Tibial nerve (tissue), 4 donors: ENCODE results near the gene ALDH6A1. TPM values are rescaled to one million over a fixed set of nuclear protein-coding genes. Genes with fewer than 3 reads are reported as not detected.

Experiments
- DNase-seq, 2 donors: peaks; one replicate each; pipeline ENCODE4 v3.0.0-alpha.2; 2019; ENCODE audit warnings: low spot score in 2 of 2
- H3K27ac ChIP-seq, 4 donors: fragments of 200-600 bp; sonication (generic) in 3 of 4; one replicate each; pipeline ENCODE4 v1.5.1; 2017 to 2019; ENCODE audit warnings: mild to moderate bottlenecking in 1 of 4
- H3K27me3 ChIP-seq, 2 donors: fragments of 200-600 bp; sonication (generic) in 1 of 2; one replicate each; pipeline versions ENCODE4 v1.5.1 to v1.6.0; 2017 to 2019
- H3K36me3 ChIP-seq, 3 donors: fragments of 200-600 bp; sonication (generic); one replicate each; pipeline ENCODE4 v1.5.1; 2018 to 2019
- H3K4me1 ChIP-seq, 4 donors: fragments of 200-600 bp; sonication (generic) in 3 of 4; one replicate each; pipeline ENCODE4 v1.5.1; 2017 to 2019
- H3K4me3 ChIP-seq, 4 donors: fragments of 200-600 bp; sonication (generic) in 3 of 4; one replicate each; pipeline ENCODE4 v1.5.1; 2017 to 2019; ENCODE audit warnings: mild to moderate bottlenecking in 1 of 4, moderate library complexity in 1 of 4
- H3K9me3 ChIP-seq, 4 donors: fragments of 200-600 bp; sonication (generic) in 3 of 4; one replicate each; pipeline ENCODE4 v1.5.1; 2017 to 2019
- CTCF ChIP-seq, 5 experiments: fragments of 200-600 bp in 3 of 5; fragments of 450-650 bp in 2 of 5; sonication (generic) in 3 of 5; IDR thresholded peaks; one replicate each; pipeline ENCODE4 v1.5.1; 2016 to 2019; ENCODE audit warnings: antibody characterized with exemption in 5 of 5, mild to moderate bottlenecking in 3 of 5, moderate library complexity in 2 of 5
- EP300 ChIP-seq, 2 donors: sonication (generic); formaldehyde crosslinking; IDR thresholded peaks; one replicate each; pipeline ENCODE4 v1.6.1; 2017; ENCODE audit warnings: antibody characterized with exemption in 2 of 2, mild to moderate bottlenecking in 1 of 2
- POLR2A ChIP-seq, 2 donors: fragments of 450-650 bp; IDR thresholded peaks; one replicate each; pipeline ENCODE4 v1.6.1; 2017; ENCODE audit warnings: antibody characterized with exemption in 2 of 2, mild to moderate bottlenecking in 2 of 2, moderate library complexity in 2 of 2
- WGBS, 2 donors: methylation state at CpG; one replicate each; pipeline ENCODE4 v1.1.5; 2018; 5-methylcytosine and 5-hydroxymethylcytosine counted together
- total RNA-seq, 4 donors: library from RNA; depleted of rRNA; stranded (reverse); fragments of >200 nt; gene quantifications; one replicate each; pipeline ENCODE4 v1.1.0, GENCODE V29; 2016

The ALDH6A1 gene
- total RNA-seq, 4 donors from 2014 or later: 40.5 to 95.7 (median 75.3) TPM

- H3K27ac ChIP-seq: peak within 1 kb of the TSS; percentile 89 to 100 (median 96)
- peak within 1 kb of the TSS; percentile 73 to 99 (median 86) for H3K4me3 ChIP-seq
- peaks cover 0 to 12% (median 0%) of the 10 kb centered on the region in 3 donors for H3K36me3 ChIP-seq
- no peaks in the 10 kb centered on the region for H3K27me3 ChIP-seq
- TF ChIP-seq CTCF (IDR thresholded peaks at IDR 0.05) (peak in 3 of 5 experiments; percentile 5 to 63 (median 43)), EP300 (IDR thresholded peaks at IDR 0.05) (peak in 1 of 2 donors; percentile 82), POLR2A (IDR thresholded peaks at IDR 0.05) (peak; percentile 88 to 90)
- DNase-seq: peak; percentile 72 to 76
- peaks cover 0 to 20% (median 6%) of the 10 kb centered on the region in 4 donors for H3K4me1 ChIP-seq
- no peaks in the 10 kb centered on the region for H3K9me3 ChIP-seq
- WGBS, 2 donors: 0% methylated on average over 46 to 60 of the region's 93 CpGs
Observed at GRCh38 chr14:74018586-74019407, 65.5 kb downstream of the ALDH6A1 start, which contains the start of the genes BBOF1 and ENTPD5. Gene BBOF1, plus strand, starts transcription at chr14:74019349. Its CDS starts 130 bp downstream, at chr14:74019479. Gene ENTPD5, minus strand, starts transcription at chr14:74019288. Its CDS starts 31,186 bp downstream, at chr14:73988102.

- Histone ChIP-seq H3K4me3 (peak overlapping the region; percentile 73 to 99 (median 86)), H3K4me1 (peaks cover 0 to 20% (median 6%) of the 10 kb centered on the region in 4 donors), H3K36me3 (peaks cover 0 to 16% (median 0%) of the 10 kb centered on the region in 3 donors), H3K9me3 (no peaks in the 10 kb centered on the region), H3K27me3 (no peaks in the 10 kb centered on the region), H3K27ac (peak overlapping the region; percentile 89 to 100 (median 96))
- no peak for DNase-seq
- 2 to 3% methylated on average over 8 of the region's 8 CpGs for WGBS, 2 donors
- TF ChIP-seq EP300 (IDR thresholded peaks at IDR 0.05): no peak
- no peak for TF ChIP-seq POLR2A (IDR thresholded peaks at IDR 0.05)
- no peak for TF ChIP-seq CTCF (IDR thresholded peaks at IDR 0.05)
Observed at GRCh38 chr14:74018174-74018585, 66.1 kb downstream of the ALDH6A1 start.

DNA sequence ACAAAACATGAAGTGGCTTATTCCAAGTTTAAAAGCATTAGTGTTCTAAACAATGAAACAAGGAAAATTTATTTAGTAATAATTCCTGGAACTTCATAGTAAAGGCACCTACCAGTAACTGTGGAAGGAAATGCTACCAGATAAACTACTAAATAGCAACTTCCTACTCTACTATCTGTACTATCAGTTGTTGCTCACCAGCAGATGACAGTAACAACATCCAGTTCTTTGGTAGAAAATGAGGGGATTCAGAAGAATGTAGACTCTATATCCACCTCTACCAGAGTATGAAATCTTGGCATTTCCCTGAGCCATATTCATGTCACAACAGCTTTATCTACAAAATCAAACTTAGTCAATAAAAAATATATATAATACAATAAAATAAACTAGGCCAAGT is 68.3 kb downstream of the ALDH6A1 start:
- no peaks in the 10 kb centered on the region for H3K9me3 ChIP-seq
- peaks cover 0 to 20% (median 6%) of the 10 kb centered on the region in 4 donors for H3K4me1 ChIP-seq
- no peak overlapping the region for H3K27ac ChIP-seq
- H3K36me3 ChIP-seq: peaks cover 0 to 36% (median 0%) of the 10 kb centered on the region in 3 donors
- H3K4me3 ChIP-seq: no peak overlapping the region
- no peak for DNase-seq
- TF ChIP-seq EP300 (IDR thresholded peaks at IDR 0.05): no peak
- TF ChIP-seq POLR2A (IDR thresholded peaks at IDR 0.05): no peak
- no peak for TF ChIP-seq CTCF (IDR thresholded peaks at IDR 0.05)
- no peaks in the 10 kb centered on the region for H3K27me3 ChIP-seq

- Histone ChIP-seq H3K36me3 (peaks cover 0 to 44% (median 0%) of the 10 kb centered on the region in 3 donors), H3K27me3 (no peaks in the 10 kb centered on the region), H3K9me3 (no peaks in the 10 kb centered on the region), H3K27ac (no peak overlapping the region), H3K4me3 (no peak overlapping the region), H3K4me1 (peaks cover 0 to 17% (median 6%) of the 10 kb centered on the region in 4 donors)
- no peak for DNase-seq
- no peak for TF ChIP-seq CTCF (IDR thresholded peaks at IDR 0.05)
- TF ChIP-seq POLR2A (IDR thresholded peaks at IDR 0.05): no peak
- WGBS, 2 donors: 78 to 82% methylated on average over 3 of the region's 3 CpGs
Observed at GRCh38 chr14:74015176-74015575, 69.1 kb downstream of the ALDH6A1 start.

GRCh38 chr14:74014299-74014698 is 70.0 kb downstream of the ALDH6A1 start:
- Histone ChIP-seq H3K27ac (no peak overlapping the region), H3K36me3 (peaks cover 0 to 53% (median 0%) of the 10 kb centered on the region in 3 donors), H3K9me3 (no peaks in the 10 kb centered on the region), H3K4me1 (peaks cover 0 to 10% (median 3%) of the 10 kb centered on the region in 4 donors), H3K4me3 (no peak overlapping the region), H3K27me3 (no peaks in the 10 kb centered on the region)
- 93 to 98% methylated on average over 1 of the region's 1 CpG for WGBS, 2 donors
- TF ChIP-seq EP300 (IDR thresholded peaks at IDR 0.05): no peak
- TF ChIP-seq CTCF (IDR thresholded peaks at IDR 0.05): no peak
- no peak for TF ChIP-seq POLR2A (IDR thresholded peaks at IDR 0.05)
- no peak for DNase-seq
